CD4-positive, alpha-beta T cell treated with Interleukin-6 for 4 hours (primary cell): Measurements from ENCODE around the gene NLRP9.
"Not testable (repeated sequence)": the region's sequence is repeated elsewhere in the genome, so short reads cannot be mapped to it uniquely, and the experiment has no call there.

Experiments
- DNase-seq: peaks from one replicate; pipeline ENCODE4 v3.0.0-alpha.2; 2020; ENCODE audit warnings: mixed read lengths

Gene NLRP9

DNA sequence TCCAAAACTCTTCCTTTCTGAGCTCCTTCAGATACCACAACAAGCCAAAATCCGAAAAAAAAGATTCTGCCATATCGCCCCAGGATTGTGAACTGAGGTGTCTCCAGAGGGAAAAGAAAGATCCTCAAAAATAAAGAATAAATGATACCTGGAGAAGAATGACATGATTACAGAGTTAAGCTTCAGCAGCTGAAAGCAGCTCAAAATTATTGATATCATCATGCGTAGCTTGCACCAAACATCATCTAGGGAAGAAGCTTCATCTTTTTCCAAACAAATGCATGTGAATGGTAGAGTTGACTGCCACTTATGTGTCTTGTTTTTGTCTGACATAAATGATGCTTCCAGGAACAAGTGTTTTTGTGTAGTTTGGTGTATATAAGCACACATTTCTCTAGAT lies at the start of gene NLRP9:
TSS of gene NLRP9 (minus strand) at position 101 of the 400 bp plus-strand sequence. CDS start at position 73, 28 bp downstream.
- no peak for DNase-seq

DNA sequence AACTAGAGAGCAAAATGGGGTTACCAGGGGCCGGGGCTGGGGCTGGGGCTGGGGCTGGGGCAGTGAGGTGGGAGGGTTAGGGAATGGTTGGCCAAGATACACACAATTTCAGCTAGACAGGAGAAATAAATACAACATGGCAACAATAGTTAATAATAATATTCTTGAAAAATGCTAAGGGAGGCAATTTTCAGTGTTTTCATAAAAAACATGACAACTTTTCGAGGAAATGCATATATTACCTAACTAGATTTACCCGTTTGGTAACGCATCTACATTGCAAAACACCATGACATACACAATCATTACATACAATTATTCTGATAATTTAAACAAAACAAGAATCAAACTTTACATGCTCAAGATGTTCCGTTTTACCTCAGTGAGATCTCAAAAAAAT lies 42.9 kb upstream of the NLRP9 start:
- DNase-seq: no peak

DNA sequence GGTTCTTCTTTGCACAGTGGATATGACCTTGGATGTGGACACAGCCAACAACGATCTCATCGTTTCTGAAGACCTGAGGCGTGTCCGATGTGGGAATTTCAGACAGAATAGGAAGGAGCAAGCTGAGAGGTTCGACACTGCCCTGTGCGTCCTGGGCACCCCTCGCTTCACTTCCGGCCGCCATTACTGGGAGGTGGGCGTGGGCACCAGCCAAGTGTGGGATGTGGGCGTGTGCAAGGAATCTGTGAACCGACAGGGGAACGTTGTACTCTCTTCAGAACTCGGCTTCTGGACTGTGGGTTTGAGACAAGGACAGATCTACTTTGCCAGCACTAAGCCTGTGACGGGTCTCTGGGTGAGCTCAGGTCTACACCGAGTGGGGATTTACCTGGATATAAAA lies 40.1 kb upstream of the NLRP9 start:
- no peak for DNase-seq

DNA sequence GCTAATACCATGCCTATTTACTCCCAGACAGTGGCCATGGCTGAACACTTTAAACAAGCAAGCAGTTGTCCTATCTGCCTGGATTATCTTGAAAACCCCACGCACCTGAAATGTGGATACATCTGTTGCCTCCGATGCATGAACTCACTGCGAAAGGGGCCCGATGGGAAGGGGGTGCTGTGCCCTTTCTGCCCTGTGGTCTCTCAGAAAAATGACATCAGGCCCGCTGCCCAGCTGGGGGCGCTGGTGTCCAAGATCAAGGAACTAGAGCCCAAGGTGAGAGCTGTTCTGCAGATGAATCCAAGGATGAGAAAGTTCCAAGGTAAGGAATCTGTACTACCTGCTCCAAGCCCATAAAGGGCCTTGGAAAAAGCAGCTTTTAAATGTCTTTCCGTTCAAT lies 39.3 kb upstream of the NLRP9 start:
- DNase-seq: no peak

DNA sequence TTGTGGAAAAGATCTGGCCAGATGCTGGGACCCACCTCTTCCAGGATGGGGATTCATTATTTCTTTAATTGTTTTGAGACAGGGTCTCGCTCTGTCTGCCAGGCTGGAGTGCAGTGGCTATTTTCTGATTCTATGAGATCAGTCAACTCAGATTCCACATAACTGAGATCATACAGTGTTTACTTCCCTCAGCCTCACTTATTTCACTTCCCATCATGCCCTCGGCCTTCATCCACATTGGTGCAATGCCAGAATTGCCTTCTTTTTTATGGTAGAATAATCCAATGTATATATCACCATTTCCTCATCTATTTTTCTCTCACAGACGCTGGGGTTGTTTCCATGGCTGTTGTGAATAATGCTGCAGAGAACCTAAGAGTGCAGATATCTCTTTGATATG lies 31.4 kb upstream of the NLRP9 start:
- not testable (repeated sequence) for DNase-seq

DNA sequence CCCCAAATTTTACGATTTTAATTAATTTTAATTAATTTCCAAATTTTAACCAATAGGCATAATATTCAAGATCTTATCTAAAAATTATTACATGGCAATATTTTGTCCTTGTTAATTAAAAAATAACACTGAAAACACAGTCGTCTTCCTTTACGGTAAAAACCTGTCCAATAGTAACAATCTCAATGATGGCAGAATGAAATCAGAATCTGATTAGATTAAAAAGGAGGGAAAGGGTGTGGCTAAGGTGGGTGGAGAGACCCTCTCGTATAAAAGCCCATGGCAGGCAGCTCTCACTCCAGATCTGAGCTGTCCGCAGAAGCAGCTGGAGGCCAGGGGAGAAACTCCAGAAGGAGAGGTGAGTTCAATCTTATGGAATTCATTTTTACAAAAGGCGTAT lies 30.6 kb upstream of the NLRP9 start, which contains the start of gene RFPL4AL1:
TSS of gene RFPL4AL1 (plus strand) at position 301 of the 400 bp plus-strand sequence. CDS start 2,687 bp downstream, outside the sequence.
- DNase-seq: not testable (repeated sequence)

DNA sequence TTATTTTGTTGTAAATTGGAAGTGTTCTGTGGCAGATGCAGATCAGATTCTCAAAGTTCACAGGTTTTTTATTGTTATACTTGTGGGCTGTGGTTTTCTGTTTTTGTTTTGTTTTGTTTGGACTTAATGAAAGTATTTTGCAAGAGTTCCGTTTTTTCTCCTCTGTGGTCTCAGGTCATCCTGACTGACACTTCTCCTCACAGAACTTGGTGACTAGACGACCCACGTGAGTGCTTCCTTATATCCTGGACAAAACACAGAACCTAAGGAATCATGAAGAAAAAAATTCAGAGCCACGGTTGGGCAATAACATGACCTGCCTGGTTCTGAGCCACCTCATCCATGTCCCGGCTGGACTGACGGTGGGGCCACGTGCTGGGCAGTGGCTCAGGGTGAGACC lies 28.3 kb upstream of the NLRP9 start:
- no peak for DNase-seq

DNA sequence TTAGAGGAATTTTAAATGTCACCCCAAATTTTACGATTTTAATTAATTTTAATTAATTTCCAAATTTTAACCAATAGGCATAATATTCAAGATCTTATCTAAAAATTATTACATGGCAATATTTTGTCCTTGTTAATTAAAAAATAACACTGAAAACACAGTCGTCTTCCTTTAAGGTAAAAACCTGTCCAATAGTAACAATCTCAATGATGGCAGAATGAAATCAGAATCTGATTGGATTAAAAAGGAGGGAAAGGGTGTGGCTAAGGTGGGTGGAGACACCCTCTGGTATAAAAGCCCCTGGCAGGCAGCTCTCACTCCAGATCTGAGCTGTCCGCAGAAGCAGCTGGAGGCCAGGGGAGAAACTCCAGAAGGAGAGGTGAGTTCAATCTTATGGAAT lies 20.6 kb upstream of the NLRP9 start, which contains the start of gene RFPL4A:
TSS of gene RFPL4A (plus strand) at position 301 of the 400 bp plus-strand sequence. CDS start 2,704 bp downstream, outside the sequence.
- DNase-seq: not testable (repeated sequence)

DNA sequence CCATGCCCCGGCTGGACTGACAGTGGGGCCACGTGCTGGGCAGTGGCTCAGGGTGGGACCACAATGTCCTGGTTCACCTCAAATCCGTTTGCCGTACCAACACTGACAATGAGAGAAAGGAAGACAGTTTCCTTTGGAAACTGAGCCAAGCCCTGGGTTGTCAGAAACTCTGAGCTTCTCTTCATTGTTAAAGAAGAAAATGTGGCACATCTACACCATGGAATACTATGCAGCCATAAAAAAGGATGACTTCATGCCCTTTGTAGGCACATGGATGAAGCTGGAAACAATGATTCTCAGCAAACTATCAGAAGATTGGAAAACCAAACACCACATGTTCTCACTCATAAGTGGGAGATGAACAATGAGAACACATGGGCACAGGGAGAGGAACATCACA lies 18.6 kb upstream of the NLRP9 start:
- not testable (repeated sequence) for DNase-seq

DNA sequence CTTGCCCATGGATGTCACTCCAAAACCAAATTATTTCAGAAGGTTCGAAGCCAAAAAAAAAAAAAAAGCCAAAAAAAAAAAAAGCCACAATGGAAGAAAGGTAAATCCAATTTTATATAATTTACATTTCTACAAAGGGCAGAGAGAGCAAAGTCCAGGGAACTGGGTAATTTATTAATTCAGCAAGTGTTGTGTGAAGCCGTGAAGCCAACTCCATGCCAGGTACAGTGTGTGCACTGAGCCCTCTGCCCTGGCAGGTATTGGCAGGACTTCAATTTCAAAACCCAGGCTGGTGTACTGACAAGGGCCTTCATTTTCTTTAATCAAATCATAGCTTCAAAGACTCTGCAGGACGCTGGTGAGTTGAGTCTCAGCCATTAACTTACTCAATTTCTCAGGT lies 15.2 kb upstream of the NLRP9 start:
- no peak for DNase-seq

DNA sequence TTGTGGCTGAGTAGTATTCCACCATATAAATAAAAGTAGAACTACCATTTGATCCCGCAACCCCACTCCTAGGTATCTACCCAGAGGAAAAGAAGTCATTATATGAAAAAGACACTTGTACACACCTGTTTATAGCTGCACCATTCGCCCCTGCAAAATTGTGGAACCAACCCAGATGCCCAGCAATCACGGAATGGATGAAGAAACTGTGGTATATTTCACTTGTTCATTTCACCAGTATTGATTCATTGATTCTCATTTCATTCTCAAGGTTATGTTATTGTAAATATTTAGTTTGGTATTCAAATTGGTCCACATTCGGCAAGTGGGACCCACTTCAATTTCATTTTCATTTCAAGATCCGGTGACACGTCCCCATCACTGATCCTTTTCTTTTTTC lies 12.5 kb upstream of the NLRP9 start:
- DNase-seq: no peak

DNA sequence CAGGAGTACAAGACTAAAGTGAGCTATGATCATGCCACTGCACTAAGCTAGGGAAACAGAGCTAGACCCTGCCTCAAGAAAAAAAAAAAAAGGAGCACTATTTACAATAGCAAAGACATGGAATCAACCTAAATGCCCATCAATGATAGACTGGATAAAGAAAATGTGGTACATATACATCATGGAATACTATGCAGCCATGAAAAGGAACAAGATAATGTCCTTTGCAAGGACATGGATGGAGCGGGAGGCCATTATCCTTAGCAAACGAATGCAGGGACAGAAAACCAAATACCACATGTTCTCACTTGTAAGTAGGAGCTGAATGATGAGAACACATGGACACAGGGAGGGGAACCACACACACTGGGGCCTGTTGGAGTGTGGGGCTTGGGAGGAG lies 7.8 kb downstream of the NLRP9 start:
- not testable (repeated sequence) for DNase-seq

DNA sequence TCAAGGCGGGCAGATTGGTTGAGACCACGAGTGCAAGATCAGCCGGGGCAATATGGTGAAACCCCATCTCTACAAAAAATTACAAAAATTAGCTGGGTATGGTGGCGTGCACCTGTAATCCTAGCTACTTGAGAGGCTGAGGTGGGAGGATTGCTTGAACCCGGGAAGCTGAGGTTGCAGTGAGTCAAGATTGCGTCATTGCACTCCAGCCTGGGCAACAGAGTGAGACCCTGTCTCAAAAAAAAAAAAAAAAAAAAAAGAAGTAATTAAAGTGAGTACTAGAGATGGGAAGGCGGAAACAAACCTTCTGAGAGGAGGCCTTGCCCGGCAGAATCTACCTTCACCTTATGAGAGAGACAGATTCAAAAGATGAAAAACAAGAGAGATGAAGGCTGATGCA lies 14.7 kb downstream of the NLRP9 start:
- DNase-seq: no peak

DNA sequence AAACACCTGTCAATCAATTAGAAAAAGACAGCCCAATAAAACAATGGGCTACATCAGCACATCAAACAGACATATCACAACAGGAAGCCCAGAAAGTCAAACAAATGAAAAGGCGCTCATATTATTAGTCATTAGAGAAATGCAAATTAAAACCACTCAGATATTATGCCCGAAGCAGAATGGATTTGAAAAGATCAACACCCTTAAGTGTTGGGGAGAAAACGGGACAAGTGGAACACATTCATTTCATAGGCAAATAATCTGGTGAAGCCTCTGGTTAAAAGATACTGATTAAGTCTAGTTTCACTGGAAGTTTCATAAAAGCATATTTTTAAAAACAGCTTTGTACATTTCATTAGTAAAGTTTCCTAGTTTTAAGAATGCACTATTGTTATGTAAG lies 17.4 kb downstream of the NLRP9 start:
- no peak for DNase-seq

DNA sequence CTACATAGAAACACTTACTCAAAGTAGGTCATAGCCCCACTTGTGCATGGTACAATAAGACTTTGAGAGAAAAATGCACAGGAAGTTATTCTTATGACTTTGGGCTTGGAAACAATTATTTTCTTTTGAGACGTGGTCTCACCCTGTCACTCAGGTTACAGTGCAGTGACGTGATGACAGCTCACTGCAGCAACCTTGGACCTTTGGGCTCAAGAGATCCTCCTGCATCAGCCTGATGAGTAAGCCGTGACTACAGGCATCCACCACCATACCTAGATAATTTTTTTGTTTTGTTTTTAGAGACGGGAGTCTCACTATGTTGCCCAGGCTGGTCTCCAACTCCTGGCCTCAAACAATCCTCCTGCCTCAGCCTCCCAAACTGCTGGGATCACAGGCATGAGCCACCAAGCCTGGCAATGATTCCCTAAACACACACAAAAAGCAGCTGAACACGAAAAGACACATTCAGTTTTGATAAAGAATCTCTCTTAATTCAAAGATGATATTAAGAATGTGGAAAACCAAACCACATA lies 17.9 kb downstream of the NLRP9 start:
- DNase-seq: no peak

DNA sequence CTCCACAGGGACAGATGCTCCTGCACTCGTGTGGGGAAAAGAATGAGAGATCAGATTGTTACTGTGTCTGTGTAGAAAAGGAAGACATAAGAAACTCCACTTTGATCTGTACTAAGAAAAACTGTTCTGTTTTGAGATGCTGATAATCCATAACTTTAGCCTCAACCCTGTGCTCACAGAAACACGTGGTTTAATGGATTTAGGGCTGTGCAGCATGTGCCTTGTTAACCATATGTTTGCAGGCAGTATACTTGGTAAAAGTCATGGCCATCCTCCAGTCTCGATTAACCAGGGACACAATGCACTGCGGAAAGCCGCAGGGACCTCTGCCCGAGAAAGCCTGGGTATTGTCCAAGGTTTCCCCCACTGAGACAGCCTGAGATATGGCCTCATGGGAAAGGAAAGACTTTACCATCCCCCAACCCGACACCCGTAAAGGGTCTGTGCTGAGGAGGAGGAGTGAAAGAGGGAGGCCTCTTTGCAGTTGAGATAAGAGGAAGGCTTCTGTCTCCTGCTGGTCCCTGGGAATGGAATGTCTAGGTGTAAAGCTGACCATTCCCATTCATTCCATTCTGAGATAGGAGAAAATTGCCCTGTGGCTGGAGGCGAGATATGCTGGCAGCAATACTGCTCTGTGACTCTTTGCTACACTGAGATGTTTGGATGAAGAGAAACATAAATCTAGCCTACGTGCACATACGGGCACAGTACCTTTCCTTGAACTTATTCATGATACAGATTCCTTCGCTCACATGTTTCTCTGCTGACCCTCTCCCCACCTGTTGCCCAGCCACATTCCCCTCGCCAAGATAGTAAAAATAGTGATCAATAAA lies 20.1 kb downstream of the NLRP9 start:
- not testable (repeated sequence) for DNase-seq

DNA sequence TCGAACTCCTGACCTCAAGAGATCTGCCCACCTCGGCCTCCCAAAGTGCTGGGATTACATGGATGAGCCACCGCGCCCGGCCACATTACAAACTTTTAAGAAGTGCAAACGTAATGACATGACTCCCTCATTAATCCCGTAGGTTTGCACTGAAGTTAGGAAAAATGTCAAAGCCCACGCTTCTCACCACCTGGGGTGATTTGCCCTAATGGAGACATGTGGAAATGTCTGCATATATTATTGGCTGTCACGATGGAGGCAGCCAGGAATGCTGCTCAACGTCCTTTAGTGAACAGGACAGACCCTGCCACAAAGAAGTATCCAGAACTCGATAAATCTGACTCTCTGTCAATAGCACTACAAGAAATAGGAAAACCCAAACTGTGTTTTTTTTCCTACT lies 21.0 kb downstream of the NLRP9 start:
- no peak for DNase-seq

DNA sequence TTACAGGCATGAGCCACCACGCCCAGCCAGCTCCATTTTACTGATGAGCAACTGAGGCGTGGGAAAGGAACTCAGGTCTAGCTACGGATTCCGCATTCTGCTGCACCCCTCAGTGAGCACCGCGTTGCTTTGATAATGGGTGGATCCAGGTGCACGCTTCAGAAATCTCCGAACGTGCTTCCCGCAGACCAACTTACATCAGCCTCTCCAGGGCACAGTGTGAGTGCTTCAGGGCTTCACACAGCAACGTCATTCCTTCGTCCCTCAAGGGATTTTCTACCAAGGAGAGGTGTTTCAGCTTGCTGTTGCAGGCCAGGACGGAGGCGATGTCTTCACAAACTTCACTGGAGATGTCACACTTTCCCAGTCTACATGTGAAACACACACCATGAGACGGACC lies 21.7 kb downstream of the NLRP9 start:
- DNase-seq: no peak

DNA sequence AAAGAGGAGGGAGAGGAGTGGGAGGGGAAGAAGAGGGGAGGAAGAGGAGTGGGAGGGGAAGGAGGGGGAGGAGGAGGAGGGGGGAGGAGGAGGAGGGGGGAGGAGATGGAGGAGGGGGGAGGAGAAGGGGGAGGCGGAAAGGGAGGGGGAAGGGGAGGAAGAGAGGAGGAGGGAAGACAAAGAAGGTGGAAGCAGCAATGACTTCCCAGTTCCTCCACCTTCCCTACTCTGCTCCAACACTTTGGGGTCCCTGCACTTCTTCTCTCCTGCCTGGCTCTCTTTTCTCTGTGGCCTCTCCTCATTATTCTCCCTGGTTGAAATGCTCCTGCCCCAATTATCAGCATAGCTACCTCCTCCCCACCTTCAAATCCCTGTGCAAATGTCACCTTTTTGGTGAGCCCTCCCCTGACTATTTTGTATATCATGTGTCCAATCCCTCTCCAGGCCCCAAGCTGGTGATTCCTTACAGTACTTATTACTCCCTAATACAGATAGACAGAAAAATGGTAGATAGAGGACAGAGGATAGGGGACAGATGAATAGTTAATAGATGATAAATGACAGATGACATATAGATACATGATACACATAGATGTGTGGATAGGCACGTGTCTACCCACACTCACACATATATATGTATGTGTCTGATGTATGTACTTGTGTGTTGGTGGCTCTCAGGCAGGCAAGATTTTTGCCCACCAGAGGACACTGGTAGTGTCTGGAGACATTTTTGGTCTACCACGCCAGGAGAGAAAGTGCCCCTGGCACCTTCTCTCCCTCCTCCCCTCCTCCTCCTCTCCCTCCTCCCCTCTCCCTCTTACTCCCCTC lies 25.2 kb downstream of the NLRP9 start:
- DNase-seq: no peak

DNA sequence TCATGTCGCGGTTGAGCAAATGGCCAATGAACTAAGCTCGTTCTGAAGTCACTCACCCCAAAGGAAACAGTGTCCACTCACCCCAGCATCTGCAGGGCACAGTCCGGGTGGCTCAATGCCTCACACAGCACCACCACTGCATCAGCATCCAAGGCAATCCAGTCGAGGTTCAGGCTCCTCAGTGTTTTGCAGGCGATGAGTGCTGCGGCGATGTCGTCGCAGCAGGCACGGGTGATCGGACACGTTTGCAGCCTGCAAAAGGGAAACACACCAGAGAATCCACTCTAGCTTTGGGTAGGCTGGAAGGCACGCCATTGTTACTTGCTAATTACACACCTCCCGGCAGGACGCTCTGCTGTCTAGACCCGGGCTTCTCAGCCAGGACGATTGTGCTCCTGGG lies 26.5 kb downstream of the NLRP9 start:
- no peak for DNase-seq

DNA sequence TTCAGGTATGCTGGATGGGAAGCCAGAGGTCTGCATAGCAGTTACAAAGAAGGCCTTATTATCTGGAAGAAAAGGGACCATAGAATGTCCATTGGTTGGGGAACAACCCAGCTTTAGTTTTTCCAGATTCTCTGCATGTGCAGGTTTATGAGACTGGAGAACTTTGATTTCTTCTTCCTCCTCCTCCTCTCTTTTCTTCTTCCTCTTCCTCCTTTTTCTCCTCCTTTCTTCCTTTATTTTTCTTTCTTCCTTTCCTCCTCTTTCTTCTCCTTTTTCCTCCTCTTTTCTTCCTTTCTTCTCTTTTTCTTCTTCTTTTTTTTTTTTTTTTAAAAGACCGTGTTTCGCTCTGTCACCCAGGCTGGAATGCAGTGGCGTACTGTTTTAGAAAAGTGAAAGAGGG lies 32.2 kb downstream of the NLRP9 start:
- no peak for DNase-seq

DNA sequence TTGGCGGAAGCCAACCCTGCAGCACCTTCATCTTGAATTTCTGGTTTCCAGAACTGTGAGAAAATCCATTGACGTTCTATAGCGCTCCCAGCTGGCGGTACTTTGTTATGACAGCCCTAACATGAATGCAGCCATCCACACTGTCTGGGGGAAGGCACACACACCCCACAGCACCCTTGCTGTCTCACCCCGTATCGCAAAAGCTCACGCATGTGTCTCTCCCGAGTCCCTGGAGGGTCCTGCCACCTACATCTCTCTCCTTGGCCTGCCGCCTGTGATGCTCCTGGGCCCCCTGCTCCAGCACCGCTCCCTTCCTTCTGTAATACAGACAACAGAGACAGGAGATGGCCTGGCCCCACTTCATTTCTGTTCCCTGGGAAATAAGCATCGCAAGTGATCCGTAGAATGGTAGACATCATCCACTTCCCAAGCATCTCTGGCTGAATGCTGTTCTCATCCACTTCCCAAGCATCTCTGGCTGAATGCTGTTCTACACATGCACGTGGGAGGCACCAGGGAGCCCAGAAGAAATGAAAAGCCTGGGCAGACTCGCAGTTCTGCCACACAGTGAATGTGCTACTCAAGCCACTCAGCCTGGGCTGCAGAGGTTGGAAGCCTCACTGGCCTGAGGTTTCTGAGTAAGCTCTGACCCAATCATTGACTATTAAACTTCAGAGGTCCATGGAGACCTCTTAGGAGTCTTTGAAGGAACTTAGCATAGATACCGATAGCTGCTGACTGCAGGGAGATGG lies 33.5 kb downstream of the NLRP9 start:
- DNase-seq: no peak

DNA sequence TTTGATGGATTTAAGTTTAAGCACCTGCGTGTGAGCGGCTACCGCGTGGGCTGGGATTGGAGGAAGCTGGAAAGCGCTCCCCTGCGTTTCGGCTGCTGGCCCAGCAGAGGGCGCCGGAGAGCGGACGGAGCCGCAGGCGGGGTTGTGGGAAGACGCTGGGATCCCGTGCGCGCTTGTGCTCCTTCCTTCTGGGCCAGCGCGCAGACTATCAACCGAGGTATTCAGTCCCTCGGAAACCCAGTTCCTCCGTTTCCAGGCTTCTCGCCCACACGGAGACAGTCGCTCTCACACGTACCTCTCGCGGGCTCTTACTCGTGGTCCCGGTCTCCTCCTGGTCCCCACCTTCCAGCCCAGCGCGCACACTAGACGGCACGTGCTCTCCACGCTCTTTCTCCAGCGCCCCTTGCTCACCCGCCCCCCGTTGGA lies 34.4 kb downstream of the NLRP9 start:
- DNase-seq: peak; percentile 46
